Neural cell (in vitro differentiated cells): Measurements from ENCODE around the gene MYO7A. TPM values are rescaled to one million over a fixed set of nuclear protein-coding genes. Genes with fewer than 3 reads are reported as not detected.

Experiments used
- H2AFZ ChIP-seq: fragments of 200-600, 300-800 bp; sonication (generic), shearing (Covaris generic); 2 replicates; pipeline ENCODE4 v1.6.0; 2014; ENCODE audit warnings: low read depth, mild to moderate bottlenecking, antibody characterized with exemption, low read length, moderate library complexity
- H3F3A ChIP-seq: fragments of 200-600 bp; shearing (Covaris generic); 2 replicates; pipeline ENCODE4 v1.6.1; 2016; ENCODE audit warnings: mild to moderate bottlenecking, moderate library complexity, mixed read lengths, antibody characterized with exemption, low read length; ENCODE audit not compliant: insufficient read depth, poor library complexity, severe bottlenecking
- H3K27ac ChIP-seq: fragments of 200-600, 300-800 bp; sonication (generic), shearing (Covaris generic); 2 replicates; pipeline ENCODE4 v1.5.1; 2014; ENCODE audit warnings: mild to moderate bottlenecking, low read length, moderate library complexity
- H3K27me3 ChIP-seq: fragments of 300-800, 200-600 bp; sonication (generic), shearing (Covaris generic); 2 replicates; pipeline ENCODE4 v1.6.0; 2014; ENCODE audit warnings: mild to moderate bottlenecking, low read depth, low read length, moderate library complexity; ENCODE audit not compliant: insufficient read depth
- H3K36me3 ChIP-seq: fragments of 300-800, 200-600 bp; sonication (generic), shearing (Covaris generic); 2 replicates; pipeline ENCODE4 v1.5.1; 2014; ENCODE audit warnings: mild to moderate bottlenecking, antibody characterized with exemption, low read length, moderate library complexity; ENCODE audit not compliant: insufficient read depth
- H3K4me2 ChIP-seq: fragments of 300-800, 200-600 bp; sonication (generic), shearing (Covaris generic); 2 replicates; pipeline ENCODE4 v1.6.0; 2014; ENCODE audit warnings: mild to moderate bottlenecking, low read length
- H3K4me3 ChIP-seq: fragments of 300-800, 200-600 bp; sonication (generic), shearing (Covaris generic); 2 replicates; pipeline ENCODE4 v1.5.1; 2014; ENCODE audit warnings: mild to moderate bottlenecking, low read length, moderate library complexity
- H3K79me2 ChIP-seq: fragments of 200-600 bp; shearing (Covaris generic); replicated peaks from 2 replicates; pipeline ENCODE4 v1.6.0; 2014; ENCODE audit warnings: mild to moderate bottlenecking, low read length, moderate library complexity; ENCODE audit not compliant: insufficient read depth
- H3K9ac ChIP-seq: fragments of 300-800, 200-600 bp; sonication (generic), shearing (Covaris generic); 2 replicates; pipeline ENCODE4 v1.6.1; 2016; ENCODE audit warnings: mild to moderate bottlenecking, low read length, mixed read lengths
- H3K9me2 ChIP-seq: fragments of 200-600 bp; shearing (Covaris generic); 2 replicates; pipeline ENCODE4 v1.6.1; 2016; ENCODE audit warnings: mild to moderate bottlenecking, low read length, mixed read lengths; ENCODE audit not compliant: insufficient read depth
- H3K9me3 ChIP-seq: fragments of 200-600, 300-800 bp; sonication (generic), shearing (Covaris generic); 2 replicates; pipeline ENCODE4 v1.6.1; 2016; ENCODE audit warnings: mild to moderate bottlenecking, mixed run types, low read length, moderate library complexity, mixed read lengths
- H4K20me1 ChIP-seq: fragments of 200-600 bp; shearing (Covaris generic); 2 replicates; pipeline ENCODE4 v1.6.1; 2016; ENCODE audit warnings: mild to moderate bottlenecking, mixed run types; ENCODE audit not compliant: insufficient read depth
- CTCF ChIP-seq: fragments of 450-650 bp; IDR thresholded peaks from 2 replicates; pipeline ENCODE4 v1.5.1; 2014; ENCODE audit warnings: antibody characterized with exemption, mild to moderate bottlenecking, moderate library complexity; ENCODE audit not compliant: poor library complexity, severe bottlenecking
- EP300 ChIP-seq: fragments of 450-650 bp; conservative IDR thresholded peaks from 2 replicates; pipeline ENCODE4 v1.6.1; 2014; ENCODE audit warnings: antibody characterized with exemption, mild to moderate bottlenecking, moderate library complexity; ENCODE audit not compliant: poor library complexity, severe bottlenecking
- EZH2 ChIP-seq: fragments of 200-600, 300-800 bp; shearing (Covaris generic), sonication (generic); IDR thresholded peaks from 2 replicates; pipeline ENCODE4 v1.6.1; 2014; ENCODE audit warnings: antibody characterized with exemption, low read length, borderline replicate concordance, mild to moderate bottlenecking; ENCODE audit not compliant: insufficient read depth, poor library complexity, severe bottlenecking
- MXI1 ChIP-seq: fragments of 450-650 bp; conservative IDR thresholded peaks from 2 replicates; pipeline ENCODE4 v1.6.1; 2014; ENCODE audit warnings: antibody characterized with exemption, mild to moderate bottlenecking; ENCODE audit not compliant: poor library complexity, severe bottlenecking
- POLR2AphosphoS5 ChIP-seq: IDR thresholded peaks from 2 replicates; pipeline ENCODE4 v1.6.1; 2012
- RAD21 ChIP-seq: fragments of 450-650 bp; conservative IDR thresholded peaks from 2 replicates; pipeline ENCODE4 v1.6.1; 2014; ENCODE audit warnings: antibody characterized with exemption, mild to moderate bottlenecking, moderate library complexity
- REST ChIP-seq: IDR thresholded peaks from 2 replicates; pipeline ENCODE4 v1.6.1; 2012; ENCODE audit warnings: borderline replicate concordance
- SMC3 ChIP-seq: fragments of 450-650 bp; conservative IDR thresholded peaks from 2 replicates; pipeline ENCODE4 v1.6.1; 2014; ENCODE audit warnings: antibody characterized with exemption, mild to moderate bottlenecking, moderate library complexity; ENCODE audit not compliant: poor library complexity
- TAF1 ChIP-seq: IDR thresholded peaks from 2 replicates; pipeline ENCODE4 v1.6.1; 2012; ENCODE audit warnings: low read depth
- polyA plus RNA-seq: library from polyadenylated mRNA; depleted of rRNA; stranded (reverse); fragments of >200 nt; gene quantifications from 2 replicates; pipeline ENCODE4 v1.2.3, GENCODE V29; 2014

MYO7A gene
- polyA plus RNA-seq, 1 donor from 2014 or later = 0.61 TPM

- H3K9me3 ChIP-seq = no peaks in the 10 kb centered on the region
- H3K36me3 ChIP-seq = no peaks in the 10 kb centered on the region
- TF ChIP-seq CTCF = no peak
- no peak for TF ChIP-seq EP300
- TF ChIP-seq EZH2 = no peak
- TF ChIP-seq MXI1 = no peak
- no peak for TF ChIP-seq POLR2AphosphoS5
- no peak for TF ChIP-seq RAD21
- no peak for TF ChIP-seq SMC3
- TF ChIP-seq TAF1 = no peak
- TF ChIP-seq REST = no peak
- no peaks in the 10 kb centered on the region for H3F3A ChIP-seq
- H3K9ac ChIP-seq = no peak overlapping the region
- H3K4me3 ChIP-seq = no peak overlapping the region
- no peaks in the 10 kb centered on the region for H3K79me2 ChIP-seq
- no peak overlapping the region for H2AFZ ChIP-seq
- no peaks in the 10 kb centered on the region for H4K20me1 ChIP-seq
- no peaks in the 10 kb centered on the region for H3K9me2 ChIP-seq
- no peak overlapping the region for H3K4me2 ChIP-seq
- no peak overlapping the region for H3K27ac ChIP-seq
- H3K27me3 ChIP-seq = no peaks in the 10 kb centered on the region
Observed at GRCh38 chr11:77201991-77202841, 74.2 kb downstream of the MYO7A start.

GRCh38 chr11:77202941-77203900 is 75.2 kb downstream of the MYO7A start:
- Histone ChIP-seq H3F3A (no peaks in the 10 kb centered on the region), H3K9me2 (no peaks in the 10 kb centered on the region)
- TF ChIP-seq POLR2AphosphoS5 (no peak), MXI1 (no peak), SMC3 (no peak), CTCF (no peak), EP300 (no peak), RAD21 (no peak), EZH2 (no peak), REST (no peak), TAF1 (no peak)

More at GRCh38 chr11:77202941-77203900, 75.2 kb downstream of the MYO7A start:
- no peaks in the 10 kb centered on the region for H3K36me3 ChIP-seq
- H3K79me2 ChIP-seq = no peaks in the 10 kb centered on the region
- H3K9ac ChIP-seq = no peak overlapping the region
- H3K4me2 ChIP-seq = no peak overlapping the region
- H4K20me1 ChIP-seq = no peaks in the 10 kb centered on the region
- no peaks in the 10 kb centered on the region for H3K27me3 ChIP-seq
- no peak overlapping the region for H2AFZ ChIP-seq
- H3K4me3 ChIP-seq = no peak overlapping the region
- H3K9me3 ChIP-seq = no peaks in the 10 kb centered on the region
- no peak overlapping the region for H3K27ac ChIP-seq
